Gastrocnemius medialis (tissue), 4 donors: ENCODE results near the gene PELO. TPM values are rescaled to one million over a fixed set of nuclear protein-coding genes. Genes with fewer than 3 reads are reported as not detected.
A peak's percentile ranks its signal among the peaks of the same experiment; 100 is the strongest.

Experiments used
- ATAC-seq, 2 donors: fragments of 150-250 bp; one replicate each; pipeline ENCODE4 v1.9.1; 2016
- DNase-seq, 2 donors: peaks; one replicate each; pipeline ENCODE4 v3.0.0-alpha.2; 2019
- H3K27ac ChIP-seq, 4 donors: fragments of 200-600 bp; sonication (generic); 1 replicate in 1 of 4; 2 replicates in 3 of 4; pipeline ENCODE4 v1.5.1; 2016 to 2018; ENCODE audit warnings: mild to moderate bottlenecking in 2 of 4, moderate library complexity in 1 of 4
- H3K27me3 ChIP-seq, 3 donors: fragments of 200-600 bp; sonication (generic) in 2 of 3; 1 replicate in 1 of 3; 2 replicates in 2 of 3; pipeline versions ENCODE4 v1.5.1 to v1.6.0; 2016 to 2019; ENCODE audit warnings: mild to moderate bottlenecking in 1 of 3, moderate library complexity in 1 of 3
- H3K36me3 ChIP-seq, 2 donors: fragments of 200-600 bp; sonication (generic) in 1 of 2; one replicate each; pipeline ENCODE4 v1.5.1; 2017 to 2018
- H3K4me1 ChIP-seq, 2 donors: fragments of 200-600 bp; sonication (generic) in 1 of 2; one replicate each; pipeline ENCODE4 v1.5.1; 2016 to 2017; ENCODE audit warnings: mild to moderate bottlenecking in 2 of 2
- H3K4me3 ChIP-seq, 4 donors: fragments of 200-600 bp; sonication (generic) in 3 of 4; 1 replicate in 1 of 4; 2 replicates in 3 of 4; pipeline ENCODE4 v1.5.1; 2016 to 2019; ENCODE audit warnings: mild to moderate bottlenecking in 2 of 4
- H3K9me3 ChIP-seq, 3 donors: fragments of 200-600 bp; sonication (generic) in 2 of 3; 1 replicate in 1 of 3; 2 replicates in 2 of 3; pipeline ENCODE4 v1.5.1; 2016 to 2019
- CTCF ChIP-seq, 5 experiments: fragments of 450-650 bp in 3 of 5; fragments of 200-600 bp in 2 of 5; sonication (generic) in 2 of 5; IDR thresholded peaks in 4 of 5; conservative IDR thresholded peaks in 1 of 5; 1 replicate in 4 of 5; 2 replicates in 1 of 5; pipeline ENCODE4 v1.5.1; 2016 to 2019; ENCODE audit warnings: antibody characterized with exemption in 5 of 5, mild to moderate bottlenecking in 3 of 5, moderate library complexity in 3 of 5
- POLR2A ChIP-seq, 2 donors: fragments of 450-650 bp; IDR thresholded peaks; one replicate each; pipeline ENCODE4 v1.6.1; 2017; ENCODE audit warnings: antibody characterized with exemption in 2 of 2, mild to moderate bottlenecking in 2 of 2, moderate library complexity in 2 of 2
- in situ Hi-C, 4 donors: fragments of 200-750 bp; cut with MboI; loops; one replicate each; pipeline versions ENCODE4 v1.15.0 to v1.8.0; 2017; ENCODE audit warnings: low sequenced_read_pairs in 4 of 4
- intact Hi-C: fragments of 100-400 bp; cut with DNase I; formaldehyde crosslinking; loops from one replicate; pipeline ENCODE4 v1.15.1; 2023; ENCODE audit warnings: low total_unique reads
- total RNA-seq, 4 donors: library from RNA; depleted of rRNA; stranded (reverse); fragments of >200 nt; gene quantifications; one replicate each; pipeline versions ENCODE4 v1.1.0 to v1.2.3, GENCODE V29; 2016

The PELO gene
- total RNA-seq, 4 donors from 2014 or later, result 13.8 to 28.5 (median 18.5) TPM

- TF ChIP-seq CTCF (IDR thresholded peaks at IDR 0.05 in 4 of 5, conservative IDR thresholded peaks at IDR 0.05 in 1 of 5), result no peak
- no peak for TF ChIP-seq POLR2A (IDR thresholded peaks at IDR 0.05)
- H3K4me3 ChIP-seq, result peak overlapping the region; percentile 62 to 81 (median 76)
- no peaks in the 10 kb centered on the region for H3K27me3 ChIP-seq
- ATAC-seq (peak in 1 of 2 donors; percentile 7), DNase-seq (no peak)
- peaks cover 0 to 8% of the 10 kb centered on the region in 2 donors for H3K36me3 ChIP-seq
- intact Hi-C loops, result loop anchor here (2.0 to 5.0 kb wide), 2 partner anchors 306 to 1653 kb away; partner anchors contain the start of genes HSPB3 and MOCS2
- in situ Hi-C loops, result no loop called here
- peaks cover 58 to 59% of the 10 kb centered on the region in 2 donors for H3K4me1 ChIP-seq
- H3K27ac ChIP-seq, result peak overlapping the region; percentile 88 to 96 (median 92)
- H3K9me3 ChIP-seq, result no peaks in the 10 kb centered on the region
These were observed 13.6 kb downstream of the PELO start for GRCh38 chr5:52801329-52801728.

- intact Hi-C loops, result loop anchor here (5.0 kb wide), 1 partner anchor 305 kb away; the partner anchor contains the start of gene MOCS2
- in situ Hi-C loops, result no loop called here
- Histone ChIP-seq H3K27me3 (no peaks in the 10 kb centered on the region), H3K9me3 (no peaks in the 10 kb centered on the region), H3K4me3 (peak overlapping the region; percentile 62 to 81 (median 76)), H3K27ac (peak overlapping the region; percentile 88 to 96 (median 92)), H3K4me1 (peaks cover 59 to 67% of the 10 kb centered on the region in 2 donors), H3K36me3 (peaks cover 0 to 8% of the 10 kb centered on the region in 2 donors)
- no peak for TF ChIP-seq CTCF (IDR thresholded peaks at IDR 0.05 in 4 of 5, conservative IDR thresholded peaks at IDR 0.05 in 1 of 5)
- no peak for TF ChIP-seq POLR2A (IDR thresholded peaks at IDR 0.05)
- no peak for ATAC-seq
- no peak for DNase-seq
These were observed 14.7 kb downstream of the PELO start for GRCh38 chr5:52802272-52802973.

- Histone ChIP-seq H3K4me1 (peaks cover 63 to 65% of the 10 kb centered on the region in 2 donors), H3K9me3 (no peaks in the 10 kb centered on the region), H3K27me3 (no peaks in the 10 kb centered on the region), H3K27ac (peak overlapping the region; percentile 88 to 96 (median 92)), H3K4me3 (peak overlapping the region; percentile 62 to 81 (median 76)), H3K36me3 (peaks cover 0 to 8% of the 10 kb centered on the region in 2 donors)
- intact Hi-C loops, result loop anchor here (5.0 kb wide), 1 partner anchor 304 kb away; the partner anchor contains the start of gene MOCS2
- ATAC-seq, result no peak
- DNase-seq, result no peak
- in situ Hi-C loops, result no loop called here
- TF ChIP-seq POLR2A (IDR thresholded peaks at IDR 0.05), result no peak
These were observed 15.2 kb downstream of the PELO start for GRCh38 chr5:52802974-52803336.

GRCh38 chr5:52804387-52804791 lies 16.7 kb downstream of the PELO start:
- TF ChIP-seq CTCF (IDR thresholded peaks at IDR 0.05 in 4 of 5, conservative IDR thresholded peaks at IDR 0.05 in 1 of 5), result no peak
- no peak for TF ChIP-seq POLR2A (IDR thresholded peaks at IDR 0.05)
- peak overlapping the region; percentile 25 to 91 (median 68) for H3K27ac ChIP-seq
- H3K9me3 ChIP-seq, result no peaks in the 10 kb centered on the region
- peaks cover 51 to 52% of the 10 kb centered on the region in 2 donors for H3K4me1 ChIP-seq
- DNase-seq (no peak), ATAC-seq (no peak)
- no peaks in the 10 kb centered on the region for H3K27me3 ChIP-seq
- peaks cover 0 to 8% of the 10 kb centered on the region in 2 donors for H3K36me3 ChIP-seq
- in situ Hi-C loops (no loop called here), intact Hi-C loops (loop anchor here (5.0 kb wide), 1 partner anchor 303 kb away; the partner anchor contains the start of gene MOCS2)
- H3K4me3 ChIP-seq, result peak overlapping the region in 3 of 4 donors; percentile 9 to 18 (median 11)

GRCh38 chr5:52804981-52805380 lies 17.3 kb downstream of the PELO start:
- Histone ChIP-seq H3K36me3 (peaks cover 0 to 8% of the 10 kb centered on the region in 2 donors), H3K4me1 (peaks cover 50 to 52% of the 10 kb centered on the region in 2 donors), H3K27ac (peak overlapping the region in 2 of 4 donors; percentile 25 to 47), H3K9me3 (no peaks in the 10 kb centered on the region), H3K27me3 (no peaks in the 10 kb centered on the region), H3K4me3 (peak overlapping the region in 1 of 4 donors; percentile 11)
- DNase-seq (no peak), ATAC-seq (no peak)
- intact Hi-C loops (loop anchor here (5.0 kb wide), 1 partner anchor 302 kb away; the partner anchor contains the start of gene MOCS2), in situ Hi-C loops (no loop called here)
- TF ChIP-seq CTCF (IDR thresholded peaks at IDR 0.05 in 4 of 5, conservative IDR thresholded peaks at IDR 0.05 in 1 of 5) (no peak), POLR2A (IDR thresholded peaks at IDR 0.05) (no peak)
